Loucy (cell line): Measurements from ENCODE around the gene OR1K1.
A peak's percentile ranks its signal among the peaks of the same experiment; 100 is the strongest.

ENCODE experiments used
- H2AFZ ChIP-seq: fragments of 200-600 bp; sonication (generic); 2 replicates; pipeline ENCODE4 v1.6.0; 2016; ENCODE audit warnings: antibody characterized with exemption, mild to moderate bottlenecking, low read length, moderate library complexity
- H3F3A ChIP-seq: fragments of 200-600 bp; 2 replicates; pipeline ENCODE4 v1.6.0; 2016; ENCODE audit warnings: antibody characterized with exemption, low read depth, mild to moderate bottlenecking
- H3K27me3 ChIP-seq: fragments of 200-600 bp; sonication (generic); 2 replicates; pipeline ENCODE4 v1.6.1; 2014; ENCODE audit warnings: low read length, mild to moderate bottlenecking; ENCODE audit not compliant: insufficient read depth, poor library complexity, severe bottlenecking
- H3K36me3 ChIP-seq: fragments of 200-600 bp; sonication (generic); 2 replicates; pipeline ENCODE4 v1.6.1; 2016; ENCODE audit warnings: low read length; ENCODE audit not compliant: insufficient read depth
- H3K4me1 ChIP-seq: fragments of 200-600 bp; sonication (generic); 2 replicates; pipeline ENCODE4 v1.5.1; 2014; ENCODE audit warnings: low read length, mild to moderate bottlenecking; ENCODE audit not compliant: insufficient read depth, poor library complexity, severe bottlenecking
- H3K4me2 ChIP-seq: fragments of 200-600 bp; sonication (generic); 2 replicates; pipeline ENCODE4 v1.6.0; 2014; ENCODE audit warnings: antibody characterized with exemption, low read length, low read depth, mild to moderate bottlenecking; ENCODE audit not compliant: poor library complexity, severe bottlenecking
- H3K4me3 ChIP-seq: fragments of 200-600 bp; sonication (generic); 2 replicates; pipeline ENCODE4 v1.5.1; 2014; ENCODE audit warnings: low read length, mild to moderate bottlenecking, mixed read lengths; ENCODE audit not compliant: poor library complexity, severe bottlenecking
- H3K79me2 ChIP-seq: fragments of 200-600 bp; sonication (generic); 2 replicates; pipeline ENCODE4 v1.6.1; 2014; ENCODE audit warnings: low read length; ENCODE audit not compliant: insufficient read depth
- H3K9ac ChIP-seq: fragments of 200-600 bp; sonication (generic); 2 replicates; pipeline ENCODE4 v1.6.0; 2014; ENCODE audit warnings: mild to moderate bottlenecking, low read depth, low read length, moderate library complexity; ENCODE audit not compliant: poor library complexity, severe bottlenecking
- H3K9me2 ChIP-seq: fragments of 200-600 bp; sonication (generic); replicated peaks from 2 replicates; pipeline ENCODE4 v1.6.1; 2016; ENCODE audit warnings: low read depth, low read length, mixed read lengths
- H3K9me3 ChIP-seq: fragments of 200-600 bp; sonication (generic); 2 replicates; pipeline ENCODE4 v1.6.1; 2014; ENCODE audit warnings: mild to moderate bottlenecking, antibody characterized with exemption, low read length, low read depth; ENCODE audit not compliant: insufficient read depth
- H4K20me1 ChIP-seq: fragments of 200-600 bp; sonication (generic); 2 replicates; pipeline ENCODE4 v1.6.0; 2014; ENCODE audit warnings: antibody characterized with exemption, low read length, mild to moderate bottlenecking; ENCODE audit not compliant: insufficient read depth, poor library complexity, severe bottlenecking
- EZH2phosphoT487 ChIP-seq: fragments of 200-600 bp; IDR thresholded peaks from 2 replicates; pipeline ENCODE4 v1.6.1; 2018; ENCODE audit warnings: antibody characterized with exemption, mild to moderate bottlenecking, moderate library complexity, borderline replicate concordance
- TF ChIP-seq, protein P1 (sequence below): fragments of 200-600 bp; sonication (generic); conservative IDR thresholded peaks from 2 replicates; pipeline ENCODE4 v1.5.1; 2014; ENCODE audit warnings: mild to moderate bottlenecking, antibody characterized with exemption, low read length

OR1K1 gene

GRCh38 chr9:122812736-122813135 is 12.8 kb downstream of the OR1K1 start:
- H3K4me2 ChIP-seq = no peak overlapping the region
- H2AFZ ChIP-seq = no peak overlapping the region
- H3K9ac ChIP-seq = no peak overlapping the region
- H3K36me3 ChIP-seq = peaks cover 3% of the 10 kb centered on the region; the same call in 1 of the 2 replicates
- no peak overlapping the region for H3K4me3 ChIP-seq
- no peaks in the 10 kb centered on the region for H3K9me2 ChIP-seq
- H3K4me1 ChIP-seq = peaks cover 32% of the 10 kb centered on the region
- peaks cover 12% of the 10 kb centered on the region; the same call in 1 of the 2 replicates for H3K79me2 ChIP-seq
- H3F3A ChIP-seq = peaks cover 5% of the 10 kb centered on the region; the same call in 1 of the 2 replicates
- no peaks in the 10 kb centered on the region for H3K9me3 ChIP-seq
- H4K20me1 ChIP-seq = no peaks in the 10 kb centered on the region
- no peak for TF ChIP-seq EZH2phosphoT487
- TF ChIP-seq, protein P1, sequence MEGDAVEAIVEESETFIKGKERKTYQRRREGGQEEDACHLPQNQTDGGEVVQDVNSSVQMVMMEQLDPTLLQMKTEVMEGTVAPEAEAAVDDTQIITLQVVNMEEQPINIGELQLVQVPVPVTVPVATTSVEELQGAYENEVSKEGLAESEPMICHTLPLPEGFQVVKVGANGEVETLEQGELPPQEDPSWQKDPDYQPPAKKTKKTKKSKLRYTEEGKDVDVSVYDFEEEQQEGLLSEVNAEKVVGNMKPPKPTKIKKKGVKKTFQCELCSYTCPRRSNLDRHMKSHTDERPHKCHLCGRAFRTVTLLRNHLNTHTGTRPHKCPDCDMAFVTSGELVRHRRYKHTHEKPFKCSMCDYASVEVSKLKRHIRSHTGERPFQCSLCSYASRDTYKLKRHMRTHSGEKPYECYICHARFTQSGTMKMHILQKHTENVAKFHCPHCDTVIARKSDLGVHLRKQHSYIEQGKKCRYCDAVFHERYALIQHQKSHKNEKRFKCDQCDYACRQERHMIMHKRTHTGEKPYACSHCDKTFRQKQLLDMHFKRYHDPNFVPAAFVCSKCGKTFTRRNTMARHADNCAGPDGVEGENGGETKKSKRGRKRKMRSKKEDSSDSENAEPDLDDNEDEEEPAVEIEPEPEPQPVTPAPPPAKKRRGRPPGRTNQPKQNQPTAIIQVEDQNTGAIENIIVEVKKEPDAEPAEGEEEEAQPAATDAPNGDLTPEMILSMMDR = no peak
- H3K27me3 ChIP-seq = no peaks in the 10 kb centered on the region

GRCh38 chr9:122814545-122814944 is 14.6 kb downstream of the OR1K1 start:
- no peak overlapping the region for H3K4me2 ChIP-seq

GRCh38 chr9:122815544-122815943 is 15.6 kb downstream of the OR1K1 start:
- peaks cover 3% of the 10 kb centered on the region for H4K20me1 ChIP-seq
- H3K9me2 ChIP-seq = no peaks in the 10 kb centered on the region
- H3K9ac ChIP-seq = peak overlapping the region; percentile 52
- peaks cover 18% of the 10 kb centered on the region for H3K36me3 ChIP-seq
- peaks cover 5% of the 10 kb centered on the region; the same call in 1 of the 2 replicates for H3F3A ChIP-seq
- H2AFZ ChIP-seq = no peak overlapping the region; the same call in 1 of the 2 replicates
- no peaks in the 10 kb centered on the region for H3K27me3 ChIP-seq
- H3K4me2 ChIP-seq = peak overlapping the region; percentile 89
- no peaks in the 10 kb centered on the region for H3K9me3 ChIP-seq
- TF ChIP-seq EZH2phosphoT487 = no peak
- TF ChIP-seq, protein P1 = no peak
- H3K79me2 ChIP-seq = peaks cover 36% of the 10 kb centered on the region
- peaks cover 21% of the 10 kb centered on the region for H3K4me1 ChIP-seq
- peak overlapping the region; percentile 69 for H3K4me3 ChIP-seq

More at GRCh38 chr9:122814545-122814944, 14.6 kb downstream of the OR1K1 start:
- H2AFZ ChIP-seq = no peak overlapping the region
- no peak overlapping the region for H3K4me3 ChIP-seq
- H4K20me1 ChIP-seq = no peaks in the 10 kb centered on the region
- no peaks in the 10 kb centered on the region for H3K27me3 ChIP-seq
- peaks cover 5% of the 10 kb centered on the region; the same call in 1 of the 2 replicates for H3F3A ChIP-seq
- no peaks in the 10 kb centered on the region for H3K9me2 ChIP-seq
- no peak for TF ChIP-seq EZH2phosphoT487
- TF ChIP-seq, protein P1 = no peak
- no peaks in the 10 kb centered on the region for H3K9me3 ChIP-seq
- H3K36me3 ChIP-seq = peaks cover 8% of the 10 kb centered on the region
- H3K4me1 ChIP-seq = peaks cover 25% of the 10 kb centered on the region
- no peak overlapping the region for H3K9ac ChIP-seq
- peaks cover 26% of the 10 kb centered on the region for H3K79me2 ChIP-seq
